Cardiac septum (tissue), 1 donor: ENCODE measurements around the gene C2CD4D. TPM values are rescaled to one million over a fixed set of nuclear protein-coding genes. Genes with fewer than 3 reads are reported as not detected.

Experiments used
- DNase-seq: peaks from one replicate; pipeline ENCODE4 v3.0.0-alpha.2; 2020; ENCODE audit warnings: low spot score
- intact Hi-C: fragments of 100-400 bp; cut with DNase I; formaldehyde crosslinking; loops from one replicate; pipeline ENCODE4 v1.14.0; 2022
- total RNA-seq: library from RNA; stranded (reverse); fragmentation: NEBNext Ultra II Directional; extraction: Animal tissue kit (Norgen Biotek cat#: 25700); gene quantifications from one replicate; pipeline ENCODE4 v1.2.1, GENCODE V29; 2021
- donor health status: DM: no; HTN: no; CAD: no.

The C2CD4D gene
- total RNA-seq, 1 donor from 2014 or later = not detected

DNA sequence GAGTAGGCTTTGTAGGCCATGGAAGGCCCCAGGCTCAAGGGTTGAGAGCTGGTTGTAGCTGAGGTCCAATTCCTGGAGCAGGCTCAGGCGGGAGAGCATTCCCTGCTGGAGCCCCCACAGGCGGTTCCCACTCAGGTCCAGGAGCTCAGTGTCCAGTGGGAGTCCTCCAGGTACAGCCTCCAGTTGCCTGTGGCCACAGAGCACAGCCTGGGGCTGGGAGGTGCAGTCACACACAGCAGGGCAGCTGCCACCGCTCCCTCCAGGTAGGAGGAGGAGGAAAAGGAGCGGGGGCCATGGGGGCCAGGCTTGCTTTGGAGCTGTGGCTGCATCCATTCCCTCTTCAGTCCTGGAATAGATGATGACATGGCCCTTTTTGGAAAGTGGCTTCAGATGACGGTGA, 37.2 kb downstream of the C2CD4D start:
- no peak for DNase-seq
- intact Hi-C loops = no loop called here

DNA sequence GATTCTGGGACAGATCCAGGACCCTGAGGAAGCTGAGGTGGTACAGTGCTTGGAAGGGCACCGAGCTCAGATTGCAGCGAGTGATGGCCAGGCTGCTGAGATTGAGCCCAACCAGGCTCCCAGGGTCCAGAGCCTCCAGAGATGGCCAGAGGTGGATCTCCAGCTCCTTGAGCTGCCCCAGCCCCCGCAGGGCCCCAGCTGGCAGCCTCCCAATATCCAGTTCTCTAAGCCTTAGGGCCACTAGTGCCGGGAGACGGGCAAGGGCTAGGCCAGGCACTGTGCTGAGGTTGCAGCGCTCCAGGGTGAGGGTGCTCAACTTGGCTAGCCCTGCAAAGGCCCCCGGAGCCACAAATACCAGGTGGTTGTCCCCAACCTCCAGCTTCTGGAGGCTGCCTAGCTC, 37.8 kb downstream of the C2CD4D start:
- intact Hi-C loops = no loop called here
- DNase-seq = no peak

DNA sequence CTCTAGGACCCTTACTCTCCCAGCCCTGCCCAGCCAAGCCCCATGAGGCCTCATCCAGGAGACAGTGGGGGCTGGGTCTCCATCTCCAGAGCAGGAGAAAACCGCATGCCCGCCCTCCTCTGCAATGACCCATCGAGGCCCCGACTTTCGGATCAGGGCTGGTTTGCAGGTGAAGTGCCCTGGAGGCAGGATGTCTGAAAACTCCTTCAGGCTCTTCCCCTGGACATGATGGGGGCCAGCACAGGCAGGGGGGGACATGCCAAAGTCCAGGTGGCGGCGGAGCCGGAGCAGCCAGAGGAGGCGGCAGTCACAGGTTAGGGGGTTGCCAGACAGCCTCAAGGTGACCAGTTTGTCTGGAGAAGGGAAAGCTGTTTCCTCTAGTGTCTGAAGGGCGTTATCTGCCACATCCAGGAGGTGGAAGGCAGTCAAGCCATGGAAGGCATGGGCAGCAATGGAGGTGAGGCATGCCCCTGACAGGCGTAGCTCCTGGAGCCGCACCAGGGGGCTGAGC, 38.3 kb downstream of the C2CD4D start:
- intact Hi-C loops = no loop called here
- no peak for DNase-seq

DNA sequence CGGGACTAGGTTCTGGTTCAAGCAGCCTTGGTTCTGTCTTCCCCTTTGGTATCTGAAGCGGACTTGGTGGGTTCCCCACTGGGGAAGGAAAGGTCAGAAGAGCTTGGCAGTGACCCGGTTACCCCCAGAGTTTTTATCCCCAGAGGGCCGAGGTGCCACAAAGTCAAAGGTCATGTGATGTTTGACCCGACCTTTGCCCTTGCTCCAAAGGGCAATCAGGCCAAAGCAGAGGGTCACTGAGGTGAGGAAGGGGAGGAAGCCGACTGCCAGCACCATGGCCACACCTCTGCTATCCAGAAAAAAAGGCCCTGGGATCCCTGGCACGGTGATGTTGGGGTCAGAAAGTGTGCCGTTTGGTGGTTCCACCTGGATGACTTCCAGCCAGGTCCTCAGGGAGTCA, 38.8 kb downstream of the C2CD4D start:
- intact Hi-C loops = no loop called here
- DNase-seq = no peak

DNA sequence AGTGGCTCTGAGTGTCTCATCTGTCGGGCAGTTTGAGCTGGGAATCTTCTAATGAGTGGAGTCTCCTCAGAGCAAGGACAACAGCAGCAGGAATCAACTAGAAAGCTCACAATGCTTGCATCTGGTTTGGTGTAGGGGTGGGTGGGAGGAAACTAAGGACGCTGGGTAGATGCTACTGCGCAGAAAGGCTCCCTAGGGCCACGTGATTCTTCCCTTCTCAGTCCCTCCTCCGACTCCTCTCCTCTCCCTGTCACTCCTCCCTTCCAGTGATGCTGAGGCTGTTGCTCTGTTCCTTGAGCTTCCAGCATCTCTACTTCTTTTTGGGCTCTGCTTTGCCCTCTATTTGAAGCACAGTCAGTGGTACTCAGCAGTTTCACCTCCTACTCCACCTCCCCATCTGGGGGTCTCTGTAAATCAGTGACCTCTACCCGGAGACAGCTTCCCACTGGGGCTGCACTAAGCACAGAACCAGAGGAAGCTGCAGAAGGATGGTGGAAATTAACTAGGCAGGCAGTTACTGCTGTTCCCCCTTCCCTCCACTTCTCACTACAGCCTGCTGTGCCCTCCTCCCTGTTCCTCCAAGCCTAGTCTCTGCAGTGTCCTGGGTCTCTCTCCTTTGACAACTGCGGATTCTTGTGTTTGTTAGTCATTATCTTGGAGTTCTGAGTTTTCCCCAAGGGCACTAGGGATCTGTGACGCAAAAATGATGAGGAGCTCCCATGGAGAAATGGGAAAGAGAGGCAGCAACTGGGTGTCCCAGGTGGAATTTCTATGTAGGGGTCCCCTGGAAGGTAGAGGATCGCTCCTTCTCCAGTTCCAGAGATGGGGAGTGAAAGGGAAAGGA, 40.2 kb downstream of the C2CD4D start:
- intact Hi-C loops = no loop called here
- DNase-seq = no peak

GRCh38 chr1:151798571-151798970, 41.0 kb downstream of the C2CD4D start:
- intact Hi-C loops = no loop called here
- no peak for DNase-seq

DNA sequence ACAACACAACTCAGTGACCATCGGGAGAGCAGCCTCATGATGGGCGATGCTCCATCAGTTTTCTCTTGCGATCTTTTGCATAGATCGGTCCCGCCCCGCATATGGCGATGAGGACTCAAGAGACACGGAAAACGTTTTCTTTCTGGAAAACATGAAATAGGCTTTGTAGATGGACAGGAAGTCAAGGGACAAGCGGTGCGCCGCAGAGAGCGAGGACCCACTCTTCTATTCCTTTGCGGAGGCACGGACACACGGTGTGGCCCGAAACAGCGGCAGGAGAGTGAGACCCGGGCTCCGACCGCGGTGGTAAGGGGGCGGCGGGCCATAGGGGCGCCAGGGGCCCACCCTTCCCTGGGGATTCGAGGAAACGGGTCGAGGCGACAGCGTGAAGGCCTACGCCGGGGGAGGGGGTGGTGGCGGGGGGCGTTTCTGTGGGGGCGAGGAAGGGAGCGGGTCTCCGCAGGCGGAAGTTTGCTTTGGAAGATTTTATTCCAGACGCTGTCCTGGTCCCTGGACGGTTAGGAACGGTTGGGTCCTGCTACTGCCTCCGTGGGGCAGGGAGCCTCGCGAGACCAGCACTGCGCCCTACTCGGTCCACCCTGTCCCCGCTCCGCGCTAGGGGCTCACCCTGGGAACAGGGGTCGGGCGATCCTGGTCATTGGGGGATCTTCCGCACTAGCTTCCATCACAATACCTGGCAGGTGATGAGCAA, 48.5 kb downstream of the C2CD4D start:
- intact Hi-C loops = loop anchor here (2.0 kb wide), 1 partner anchor 42 kb away; no protein-coding TSS in a partner anchor
- DNase-seq = no peak

DNA sequence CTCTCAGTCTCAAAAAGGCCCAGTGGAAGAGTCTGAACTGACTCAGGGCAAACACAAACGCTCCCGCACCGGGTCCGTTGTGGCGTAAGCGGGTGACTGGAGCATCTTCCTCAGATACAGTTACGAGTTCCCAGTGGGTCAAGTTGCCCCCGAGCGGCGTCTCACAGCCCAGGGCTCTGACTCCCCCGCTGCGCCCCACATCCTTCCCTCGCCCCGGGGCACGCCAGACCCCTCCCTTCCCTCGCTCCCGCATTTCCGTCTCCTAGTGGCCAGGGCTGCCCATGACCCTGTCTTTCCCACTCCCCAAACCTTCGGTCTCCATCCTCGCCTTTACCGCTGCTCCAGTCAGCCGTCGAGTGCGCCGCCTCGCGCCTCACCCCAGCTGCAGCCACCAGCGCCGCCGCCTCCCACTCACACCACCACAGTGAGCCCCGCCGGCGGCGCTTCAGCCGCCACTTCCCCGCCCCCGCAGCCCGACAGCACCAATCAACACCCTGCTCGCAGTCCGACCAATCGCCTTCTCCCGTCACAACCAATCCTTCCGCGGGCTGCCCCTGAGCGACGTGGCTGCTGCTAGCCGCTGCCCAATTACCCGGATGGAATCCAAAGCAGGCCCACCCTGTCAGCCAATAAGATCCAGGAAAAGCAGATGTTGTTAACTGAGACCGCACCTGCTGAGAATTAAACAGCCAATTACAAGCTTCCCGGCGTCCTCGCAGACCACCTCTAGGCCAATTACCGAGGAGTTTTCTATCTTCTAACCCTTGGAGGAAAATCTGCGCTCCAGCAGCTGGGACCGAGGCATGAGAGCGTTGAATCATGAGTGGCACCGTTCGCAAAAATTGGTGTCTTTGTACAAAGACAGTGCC, 49.3 kb downstream of the C2CD4D start, which contains the start of gene TDRKH:
Gene TDRKH, minus strand, starts transcription at position 430 of the 869 bp plus-strand sequence. CDS start 7,478 bp downstream, outside the sequence.
- intact Hi-C loops = loop anchor here (2.0 kb wide), 1 partner anchor 42 kb away; no protein-coding TSS in a partner anchor
- peak; percentile 99 for DNase-seq

Other genes with a start within 250 kb of the C2CD4D start
- gene SNX27, start 227.8 kb downstream of the C2CD4D start, total RNA-seq = 33.5 TPM
- gene CELF3, start 123.0 kb downstream of the C2CD4D start, total RNA-seq = not detected
- gene RIIAD1, start 118.3 kb downstream of the C2CD4D start, total RNA-seq = 4.3 TPM
- gene MRPL9, start 76.3 kb downstream of the C2CD4D start, total RNA-seq = 43.2 TPM
- 6.0 TPM for gene TDRKH, start 49.3 kb downstream of the C2CD4D start, total RNA-seq
- 0.43 TPM for gene LINGO4, start 34.4 kb downstream of the C2CD4D start, total RNA-seq
- 5.9 TPM for gene RORC, start 8.0 kb downstream of the C2CD4D start, total RNA-seq
- gene THEM5, start 13.9 kb upstream of the C2CD4D start, total RNA-seq = not detected
- gene THEM4, start 69.7 kb upstream of the C2CD4D start, total RNA-seq = 15.7 TPM
- gene S100A10, start 154.0 kb upstream of the C2CD4D start, total RNA-seq = 131 TPM
- gene S100A11, start 197.2 kb upstream of the C2CD4D start, total RNA-seq = 90.8 TPM
- not detected for gene TCHHL1, start 249.2 kb upstream of the C2CD4D start, total RNA-seq